ENCODE data around the gene SUGCT. TPM values are rescaled to one million over a fixed set of nuclear protein-coding genes. Genes with fewer than 3 reads are reported as not detected.

SUGCT gene
- total RNA-seq, 1 experiment from 2014 or later = 1.5 TPM

- Histone ChIP-seq H3K27me3 (replicated peaks; ENCODE audit: insufficient read depth, low read depth, low read length, poor library complexity) (no peaks in the 10 kb centered on the region), H3K27ac (ENCODE audit: low read depth, low read length, poor library complexity, severe bottlenecking) (no peak overlapping the region), H3K4me1 (ENCODE audit: insufficient read depth, low read length, poor library complexity, severe bottlenecking) (no peaks in the 10 kb centered on the region), H3K9me3 (ENCODE audit: low read depth, low read length, poor library complexity, severe bottlenecking) (peaks cover 5% of the 10 kb centered on the region), H3K4me3 (ENCODE audit: low read depth, low read length, poor library complexity, severe bottlenecking) (no peak overlapping the region), H3K36me3 (ENCODE audit: insufficient read depth, low read length, poor library complexity, severe bottlenecking) (no peaks in the 10 kb centered on the region)
- TF ChIP-seq EZH2 (IDR thresholded peaks at IDR 0.05; ENCODE audit: borderline replicate concordance, low read depth, low read length, poor library complexity, severe bottlenecking) (no peak), CTCF (conservative IDR thresholded peaks at IDR 0.05; ENCODE audit: low read depth, low read length) (no peak)
- CTCF ChIA-PET = no interaction called here
- intact Hi-C loops (cut with micrococcal nuclease; ENCODE audit: unreplicated experiment) = no loop called here
- no TSS peak for BruUV-seq (replicated peaks)
- DNase-seq (ENCODE audit: low spot score) = no peak
- POLR2A ChIA-PET (ENCODE audit: low non-redundant PET) = no interaction called here
Observed at GRCh38 chr7:40840990-40841389, 706.2 kb downstream of the SUGCT start.

- DNase-seq (ENCODE audit: low spot score) = no peak
- Histone ChIP-seq H3K36me3 (ENCODE audit: insufficient read depth, low read length, poor library complexity, severe bottlenecking) (no peaks in the 10 kb centered on the region), H3K27me3 (replicated peaks; ENCODE audit: insufficient read depth, low read depth, low read length, poor library complexity) (no peaks in the 10 kb centered on the region), H3K4me3 (ENCODE audit: low read depth, low read length, poor library complexity, severe bottlenecking) (no peak overlapping the region), H3K4me1 (ENCODE audit: insufficient read depth, low read length, poor library complexity, severe bottlenecking) (no peaks in the 10 kb centered on the region), H3K27ac (ENCODE audit: low read depth, low read length, poor library complexity, severe bottlenecking) (no peak overlapping the region), H3K9me3 (ENCODE audit: low read depth, low read length, poor library complexity, severe bottlenecking) (peaks cover 5% of the 10 kb centered on the region)
- POLR2A ChIA-PET (ENCODE audit: low non-redundant PET) = no interaction called here
- no TSS peak for BruUV-seq (replicated peaks)
- intact Hi-C loops (cut with micrococcal nuclease; ENCODE audit: unreplicated experiment) = no loop called here
- TF ChIP-seq CTCF (conservative IDR thresholded peaks at IDR 0.05; ENCODE audit: low read depth, low read length) = no peak
- TF ChIP-seq EZH2 (IDR thresholded peaks at IDR 0.05; ENCODE audit: borderline replicate concordance, low read depth, low read length, poor library complexity, severe bottlenecking) = no peak
- CTCF ChIA-PET = interaction anchor here (0.6 kb wide), 1 partner anchor 151 kb away, joined by 3 read pairs; no protein-coding TSS in a partner anchor
Observed at GRCh38 chr7:40842641-40843040, 707.8 kb downstream of the SUGCT start.

GRCh38 chr7:40843338-40843985 lies 708.7 kb downstream of the SUGCT start:
- Histone ChIP-seq H3K4me1 (ENCODE audit: insufficient read depth, low read length, poor library complexity, severe bottlenecking) (no peaks in the 10 kb centered on the region), H3K4me3 (ENCODE audit: low read depth, low read length, poor library complexity, severe bottlenecking) (no peak overlapping the region), H3K36me3 (ENCODE audit: insufficient read depth, low read length, poor library complexity, severe bottlenecking) (no peaks in the 10 kb centered on the region), H3K27me3 (replicated peaks; ENCODE audit: insufficient read depth, low read depth, low read length, poor library complexity) (no peaks in the 10 kb centered on the region), H3K9me3 (ENCODE audit: low read depth, low read length, poor library complexity, severe bottlenecking) (peaks cover 5% of the 10 kb centered on the region), H3K27ac (ENCODE audit: low read depth, low read length, poor library complexity, severe bottlenecking) (no peak overlapping the region)
- intact Hi-C loops (cut with micrococcal nuclease; ENCODE audit: unreplicated experiment) = no loop called here
- no peak for DNase-seq (ENCODE audit: low spot score)
- CTCF ChIA-PET = interaction anchor here (0.6 kb wide), 1 partner anchor 150 kb away, joined by 3 read pairs; no protein-coding TSS in a partner anchor
- POLR2A ChIA-PET (ENCODE audit: low non-redundant PET) = no interaction called here
- TF ChIP-seq CTCF (conservative IDR thresholded peaks at IDR 0.05; ENCODE audit: low read depth, low read length) = no peak
- no peak for TF ChIP-seq EZH2 (IDR thresholded peaks at IDR 0.05; ENCODE audit: borderline replicate concordance, low read depth, low read length, poor library complexity, severe bottlenecking)
- no TSS peak for BruUV-seq (replicated peaks)

Measured in A673 (cell line).